SH-SY5Y (cell line): ENCODE data around the gene B3GAT1.

ENCODE experiments used
- GATA2 ChIP-seq: IDR thresholded peaks from 2 replicates; pipeline ENCODE4 v1.6.1; 2011; ENCODE audit warnings: mild to moderate bottlenecking, low read depth, low read length
- GATA3 ChIP-seq: IDR thresholded peaks from 2 replicates; pipeline ENCODE4 v1.6.1; 2011; ENCODE audit warnings: low read depth, mild to moderate bottlenecking, low read length, moderate library complexity

DNA sequence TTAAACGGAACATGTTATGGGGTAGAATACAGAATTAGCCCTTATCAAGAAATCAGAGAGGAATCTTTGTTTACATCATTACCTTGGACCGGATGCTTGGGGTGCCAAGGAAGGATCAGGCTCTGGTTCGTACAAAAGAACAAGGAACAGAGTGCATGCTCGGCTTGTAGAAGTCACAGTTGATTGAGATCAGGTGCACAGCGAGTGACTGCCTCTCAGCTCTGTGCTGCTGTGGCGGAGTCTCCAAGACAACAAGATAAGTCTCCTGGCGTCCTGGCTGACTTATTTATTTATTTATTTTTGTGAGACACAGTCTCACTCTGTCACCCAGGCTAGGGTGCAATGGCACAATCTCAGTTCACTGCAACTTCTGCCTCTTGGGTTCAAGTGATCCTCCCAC, 48.5 kb downstream of the B3GAT1 start:
- no peak for TF ChIP-seq GATA2
- no peak for TF ChIP-seq GATA3
